Amniotic stem cell (primary cell): ENCODE measurements around the gene PLEKHA6.

Experiments
- DNase-seq: peaks from one replicate; lab custom pipeline; 2025; lab: John Stamatoyannopoulos, UW

PLEKHA6 gene

DNA sequence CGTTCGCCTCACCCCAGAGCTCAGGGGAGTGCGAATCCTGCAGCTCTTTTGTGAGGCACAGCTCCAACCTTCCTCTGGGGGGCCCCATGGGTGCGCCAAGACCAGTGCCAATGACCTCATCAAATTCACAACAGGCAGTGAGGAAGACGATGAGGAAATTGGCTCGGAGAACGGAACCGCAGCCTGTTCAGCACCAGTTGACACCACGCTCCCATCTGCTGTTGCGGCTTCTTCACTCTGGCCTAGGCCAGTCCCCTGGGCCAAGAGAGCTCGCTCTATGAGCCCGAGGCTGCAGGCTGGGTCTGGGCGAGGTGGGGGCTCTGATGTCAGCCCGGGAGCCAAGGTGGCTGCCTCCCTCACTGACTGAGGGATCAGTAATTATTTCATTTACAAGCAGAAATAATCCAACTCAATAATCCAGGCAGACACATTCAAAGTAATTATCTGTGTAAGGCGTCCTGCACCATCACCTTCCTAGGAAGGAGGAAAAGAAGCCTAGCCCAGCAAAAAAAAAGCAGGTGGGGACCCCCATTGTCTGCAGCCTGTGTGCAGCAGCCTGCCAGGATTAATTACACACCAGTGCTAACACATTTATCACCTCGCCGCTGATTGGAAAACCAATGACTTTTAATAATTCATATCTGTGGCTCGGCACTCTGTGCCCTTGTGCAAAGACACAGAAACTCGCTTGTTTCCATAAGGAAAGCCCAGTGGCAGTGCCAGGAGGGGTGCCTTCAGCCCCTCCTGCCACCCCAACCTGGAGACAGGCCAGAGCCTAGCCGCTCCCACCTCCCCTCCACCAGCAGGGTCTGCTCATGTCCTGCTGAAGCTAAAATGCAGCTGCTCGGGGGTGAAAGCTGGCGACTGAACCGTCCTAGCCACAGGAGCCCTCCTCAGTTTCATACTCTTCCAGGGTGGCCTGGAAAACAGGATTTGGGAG, 1.9 kb downstream of the PLEKHA6 start:
- DNase-seq: no peak

DNA sequence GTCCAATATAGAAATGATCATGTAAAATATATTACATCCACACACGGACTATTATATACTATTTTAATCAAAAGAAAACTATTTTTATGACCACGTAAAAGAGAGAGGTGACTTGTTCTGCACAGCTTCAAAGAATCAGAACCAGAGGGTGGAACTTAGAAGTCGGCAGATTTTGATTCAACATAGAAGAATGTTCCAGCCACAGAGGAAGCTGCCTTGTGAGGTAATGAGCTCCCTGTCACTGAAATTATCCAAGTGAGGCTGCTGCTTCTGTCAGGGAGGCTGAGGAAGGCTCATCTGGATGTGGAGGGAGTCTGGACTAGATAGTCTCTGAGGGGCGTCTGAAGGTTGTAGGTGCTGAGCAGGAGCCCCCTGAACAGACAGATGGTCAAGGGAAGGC, 2.7 kb downstream of the PLEKHA6 start:
- DNase-seq: no peak

DNA sequence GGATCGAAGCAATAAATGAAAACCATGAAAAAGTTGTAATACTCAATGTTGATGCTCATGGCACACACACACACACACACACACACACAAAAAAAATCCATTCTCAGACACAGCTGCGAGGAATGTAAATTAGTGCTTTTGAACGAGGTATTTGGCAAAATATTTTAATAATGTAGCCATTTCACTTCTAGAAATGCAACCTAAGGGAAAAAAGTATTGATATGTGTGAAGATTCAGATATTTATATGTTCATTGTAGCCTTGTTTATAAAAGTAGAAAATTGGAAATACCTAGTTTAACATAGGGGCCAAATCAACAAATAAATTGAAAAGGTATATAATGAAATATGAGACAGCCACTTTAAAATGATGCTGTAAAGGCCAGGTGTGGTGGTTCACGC, 3.8 kb downstream of the PLEKHA6 start:
- no peak for DNase-seq

DNA sequence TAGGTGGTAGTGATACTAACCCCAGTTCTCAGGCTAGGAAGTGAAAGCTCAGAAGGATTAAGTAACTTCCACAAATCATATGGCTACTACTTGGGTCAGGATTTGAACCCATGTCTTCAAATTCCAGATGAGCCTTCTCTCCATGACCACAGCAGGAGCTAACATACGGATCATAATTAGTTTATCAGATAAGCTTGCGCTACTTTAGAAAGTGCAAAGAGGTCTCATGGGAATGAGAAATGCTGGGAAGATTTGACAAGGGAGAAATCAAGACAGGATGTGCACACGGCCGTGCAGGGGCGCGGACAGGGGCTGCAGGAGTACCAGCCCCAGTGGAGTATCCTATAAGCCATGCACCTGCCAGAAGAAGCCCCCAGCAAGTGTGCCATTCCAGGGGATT, 5.2 kb downstream of the PLEKHA6 start:
- DNase-seq: no peak

DNA sequence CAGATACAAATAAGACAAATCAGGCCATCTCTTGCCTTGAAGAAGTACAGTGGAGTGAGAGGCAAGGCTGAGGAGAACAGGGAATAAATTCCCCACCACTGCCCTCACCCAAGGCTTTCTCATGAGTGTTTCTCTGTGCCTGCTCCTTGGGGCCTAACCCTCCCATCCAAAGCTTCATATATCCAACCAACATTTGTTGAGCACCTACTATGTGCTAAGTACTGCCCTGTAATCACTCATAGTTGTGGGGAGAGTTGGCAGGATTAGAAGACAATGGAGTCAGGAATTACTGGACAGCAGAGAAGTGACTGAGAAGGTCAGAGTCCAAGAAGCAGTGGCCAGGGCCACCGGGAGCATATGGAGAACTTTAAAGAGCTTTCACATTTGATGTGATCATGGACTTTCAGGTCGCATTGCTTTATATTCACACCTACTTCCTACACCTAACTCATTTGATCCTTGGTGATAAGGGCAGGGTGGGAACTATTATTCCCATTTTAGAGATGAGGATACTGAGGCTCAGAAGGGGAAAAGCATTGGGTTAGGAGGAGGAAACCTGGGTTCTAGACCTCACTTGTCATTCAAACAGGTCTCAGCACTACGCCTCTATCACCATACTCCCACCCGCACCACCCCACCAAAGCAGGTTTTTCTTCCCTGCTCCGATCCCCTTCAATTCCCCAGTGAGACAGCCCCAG, 6.4 kb downstream of the PLEKHA6 start:
- no peak for DNase-seq

DNA sequence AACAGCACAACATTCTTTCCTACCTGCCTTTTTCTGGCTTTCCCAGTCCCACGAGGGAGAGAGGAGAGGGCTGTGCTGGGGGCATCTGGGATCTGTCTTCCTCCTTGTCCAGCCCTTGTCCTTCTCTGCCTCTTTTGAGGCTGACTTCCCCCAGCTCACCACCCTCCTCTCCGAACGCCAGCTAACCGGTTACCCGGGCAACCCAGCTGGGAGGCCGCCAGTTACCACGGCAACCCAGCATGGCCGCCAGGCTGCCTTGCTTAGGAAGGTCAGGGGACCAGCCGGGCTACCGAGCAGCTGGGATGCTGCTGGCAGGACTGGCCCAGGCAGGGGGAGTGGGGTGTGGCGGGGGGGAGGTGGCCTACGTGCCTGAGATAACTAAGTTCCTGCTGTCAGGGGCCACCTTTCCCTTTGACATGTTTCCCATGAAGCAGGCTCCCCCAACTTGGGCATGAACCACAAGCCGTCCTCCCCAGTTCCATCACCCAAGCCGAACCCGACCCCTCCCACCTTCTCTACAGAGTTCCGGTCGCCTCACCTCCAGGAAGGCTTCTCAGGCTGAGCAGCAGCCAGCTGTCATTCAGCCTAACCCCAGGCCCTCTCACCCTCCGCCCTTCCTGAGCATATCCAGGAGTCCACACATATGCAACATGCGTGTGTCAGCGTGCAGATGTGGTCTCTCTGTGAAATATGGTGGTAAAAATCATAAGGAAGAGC, 8.7 kb downstream of the PLEKHA6 start:
- DNase-seq: no peak

DNA sequence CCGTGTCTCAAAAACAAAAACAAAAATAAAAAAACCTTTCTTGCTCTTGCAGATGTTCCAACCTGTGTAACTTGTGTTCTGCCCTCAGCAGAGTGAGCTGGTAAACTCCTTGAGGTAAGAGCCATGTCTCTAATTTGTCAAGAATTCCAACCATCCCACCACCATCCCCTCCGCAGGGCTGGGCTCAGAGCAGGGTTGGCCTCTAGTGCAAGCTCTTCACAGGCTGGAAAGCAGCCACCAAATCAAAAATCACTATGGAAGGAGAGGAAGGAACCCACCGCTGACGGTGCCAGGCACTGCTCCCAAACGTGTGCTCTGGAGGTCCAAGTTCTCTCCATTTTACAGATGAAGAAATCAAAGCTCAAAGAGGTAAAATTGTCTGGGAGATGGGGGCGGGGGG, 9.4 kb downstream of the PLEKHA6 start:
- DNase-seq: no peak

DNA sequence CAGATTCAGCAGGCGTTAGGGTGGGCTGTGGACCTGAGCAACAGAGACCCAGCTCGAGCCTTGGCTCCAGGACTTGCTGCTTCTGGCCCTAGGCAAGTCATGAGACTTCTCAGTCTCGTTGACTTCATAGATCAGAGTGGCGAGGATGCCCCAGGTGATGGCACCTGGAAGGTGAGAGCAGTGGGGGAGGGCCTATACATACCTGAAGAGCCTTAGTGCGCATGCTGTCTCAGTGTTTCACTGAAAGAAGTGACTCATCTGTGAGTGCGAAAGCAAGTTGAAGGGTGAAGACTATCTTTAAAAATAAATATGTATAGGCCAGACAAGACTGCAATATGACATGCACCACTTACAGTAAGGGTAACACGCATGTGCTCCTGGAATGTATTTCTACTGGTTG, 10.1 kb downstream of the PLEKHA6 start:
- DNase-seq: no peak

DNA sequence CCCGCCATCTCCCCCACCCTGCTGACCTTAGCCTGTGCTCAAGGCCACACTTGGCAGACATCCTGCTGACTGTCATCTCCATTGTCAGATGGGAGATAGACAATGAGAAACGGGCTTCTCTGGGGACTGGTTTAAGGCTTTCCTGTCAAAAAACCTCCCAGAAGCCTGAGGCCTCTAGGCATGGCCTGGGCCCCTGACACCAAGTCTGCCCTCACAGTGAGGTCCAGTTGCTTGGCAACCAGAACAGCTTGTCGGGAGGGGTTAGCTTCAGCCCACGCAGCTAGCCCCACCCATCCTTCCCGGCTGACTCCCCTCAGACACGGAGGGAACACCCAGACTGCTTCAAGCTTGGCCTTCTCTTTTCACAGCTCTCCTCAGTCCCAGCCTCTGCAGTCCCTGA, 11.0 kb downstream of the PLEKHA6 start:
- no peak for DNase-seq

DNA sequence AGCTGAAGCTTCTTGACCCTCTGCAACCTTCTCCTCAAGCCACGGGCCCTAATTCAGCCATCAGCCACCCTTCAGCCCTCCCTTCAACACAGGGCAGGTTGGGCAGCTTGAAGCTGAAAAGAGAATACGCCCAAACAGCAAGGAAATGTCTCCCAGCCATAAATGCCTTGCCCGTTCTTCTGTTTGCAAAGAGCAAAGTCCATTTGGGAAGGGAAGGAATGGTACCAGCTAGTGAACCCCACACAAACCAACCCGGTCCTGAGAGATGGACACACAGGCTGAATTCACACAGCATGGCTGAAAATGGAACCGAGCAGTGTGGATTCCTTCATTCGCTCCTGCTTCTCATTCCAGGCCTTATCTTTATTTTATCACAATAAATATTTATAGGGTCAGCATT, 11.5 kb downstream of the PLEKHA6 start:
- DNase-seq: no peak

DNA sequence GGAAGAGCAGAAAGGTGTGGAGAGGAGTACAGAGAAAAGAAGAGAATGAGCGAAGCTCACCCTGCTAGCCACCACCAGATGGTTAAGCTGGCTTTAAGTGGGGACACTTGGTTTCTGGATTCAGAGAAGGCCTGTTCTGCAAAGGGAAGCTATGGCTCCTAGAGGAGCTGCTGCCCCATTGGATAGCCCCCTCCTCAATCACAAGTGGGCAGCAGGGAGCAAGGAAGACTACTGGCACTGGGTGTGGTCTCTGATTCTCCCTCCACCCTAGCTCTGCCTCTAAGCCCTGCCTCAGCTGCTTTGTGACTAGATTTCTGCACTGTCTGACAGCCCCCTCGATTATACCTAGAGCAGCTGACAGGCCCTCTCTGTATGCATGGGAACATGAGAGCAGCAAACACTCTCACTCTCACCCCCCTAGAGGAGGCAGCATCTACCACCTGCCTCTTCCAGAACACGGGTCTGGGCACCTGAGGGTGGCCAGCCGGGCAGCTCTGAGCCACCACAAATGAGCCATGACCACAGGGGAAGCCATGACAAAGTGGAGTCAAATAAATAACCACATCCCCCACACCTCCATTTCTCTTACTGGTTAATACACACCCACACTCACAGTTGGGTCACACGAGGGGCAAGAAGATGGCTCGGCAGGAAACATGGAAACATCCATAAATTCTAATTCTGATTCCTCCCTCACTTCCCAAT, 13.6 kb downstream of the PLEKHA6 start:
- no peak for DNase-seq

DNA sequence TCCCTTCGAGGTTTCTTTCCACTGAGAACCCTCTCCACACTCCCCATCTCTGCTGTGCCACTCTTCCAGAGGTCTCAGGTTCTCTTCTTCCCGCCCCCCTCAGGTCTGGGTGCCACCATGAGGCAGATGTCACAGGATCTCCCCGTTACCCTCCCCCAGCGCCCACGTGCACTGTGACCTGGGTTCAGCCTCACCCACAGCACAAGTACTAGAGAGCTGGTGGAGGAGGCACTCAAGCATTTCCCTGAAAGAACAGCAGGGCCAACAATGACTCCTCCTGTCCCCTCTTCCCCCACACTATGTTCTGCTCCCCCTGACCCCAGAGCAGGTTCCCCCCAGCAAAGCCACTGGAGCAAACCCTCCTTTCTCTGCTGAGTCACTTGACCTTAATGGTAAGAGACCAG, 14.3 kb downstream of the PLEKHA6 start:
- no peak for DNase-seq

DNA sequence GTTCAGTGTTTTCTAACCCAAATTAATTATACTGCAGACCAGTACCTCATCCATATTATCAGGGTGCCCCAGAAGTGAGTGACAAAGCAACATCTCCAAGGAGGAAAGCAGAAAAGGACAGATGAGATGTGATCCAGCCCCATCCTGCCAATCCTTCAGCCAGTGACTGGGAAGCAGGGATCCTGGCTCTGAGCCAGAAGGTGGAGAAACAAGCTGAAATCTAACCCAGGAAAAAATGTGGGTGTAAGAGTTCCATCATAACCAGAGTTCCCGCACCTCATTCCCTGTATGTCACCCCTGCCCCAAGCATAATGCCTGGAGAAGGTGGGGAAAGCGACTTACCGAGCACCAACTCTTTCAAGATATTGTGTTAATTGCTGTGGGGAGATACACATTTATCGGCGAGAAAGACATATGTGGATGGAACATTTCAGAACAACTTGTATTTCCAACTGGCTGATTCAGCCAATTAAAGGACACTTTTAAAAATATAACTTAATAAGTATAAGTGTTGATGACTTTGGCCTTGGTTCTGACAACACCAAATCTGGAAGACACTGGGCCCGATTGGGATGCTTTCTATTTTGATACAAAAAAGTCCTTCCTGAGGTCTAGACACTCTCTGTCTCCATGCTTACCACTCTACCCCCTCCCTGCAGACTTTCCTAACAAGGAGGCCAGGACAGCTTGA, 14.9 kb downstream of the PLEKHA6 start:
- DNase-seq: no peak

DNA sequence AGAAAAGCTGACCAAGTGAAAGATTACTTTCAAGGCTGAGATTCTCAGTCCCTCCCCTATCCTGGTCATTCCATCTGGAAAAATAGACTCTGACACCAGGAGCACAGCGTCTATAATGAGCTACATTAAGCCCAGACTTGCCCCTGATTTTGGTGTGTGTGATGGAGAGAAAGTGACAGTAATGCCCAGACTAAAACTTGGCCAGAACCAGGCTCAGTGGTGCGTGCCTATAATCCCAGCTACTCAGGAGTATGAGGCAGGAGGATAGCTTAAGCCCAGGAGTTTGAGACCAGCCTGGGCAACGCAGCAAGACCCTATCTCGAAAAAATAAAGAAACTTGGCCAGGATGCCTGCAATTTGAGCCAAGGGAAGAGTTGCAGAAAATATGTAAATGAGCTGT, 15.9 kb downstream of the PLEKHA6 start:
- no peak for DNase-seq

DNA sequence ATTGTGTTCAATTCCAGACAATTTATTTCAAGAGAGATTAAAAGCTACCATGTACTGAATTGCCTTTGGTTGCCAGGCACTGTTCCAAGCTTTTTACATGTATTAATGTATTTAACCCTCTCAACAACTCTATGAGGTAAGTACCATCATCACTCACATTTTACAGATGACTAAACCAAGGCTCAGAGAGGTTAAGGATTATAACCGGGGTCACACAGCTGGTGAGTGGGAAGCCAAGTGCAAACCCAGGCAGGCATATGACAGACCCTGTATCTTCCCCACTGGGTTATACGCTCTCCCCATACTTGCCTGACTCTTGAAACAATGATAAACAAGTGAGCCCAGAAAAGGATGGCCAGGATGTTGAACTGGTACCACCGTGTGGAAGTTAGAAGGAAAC, 16.5 kb downstream of the PLEKHA6 start:
- no peak for DNase-seq

DNA sequence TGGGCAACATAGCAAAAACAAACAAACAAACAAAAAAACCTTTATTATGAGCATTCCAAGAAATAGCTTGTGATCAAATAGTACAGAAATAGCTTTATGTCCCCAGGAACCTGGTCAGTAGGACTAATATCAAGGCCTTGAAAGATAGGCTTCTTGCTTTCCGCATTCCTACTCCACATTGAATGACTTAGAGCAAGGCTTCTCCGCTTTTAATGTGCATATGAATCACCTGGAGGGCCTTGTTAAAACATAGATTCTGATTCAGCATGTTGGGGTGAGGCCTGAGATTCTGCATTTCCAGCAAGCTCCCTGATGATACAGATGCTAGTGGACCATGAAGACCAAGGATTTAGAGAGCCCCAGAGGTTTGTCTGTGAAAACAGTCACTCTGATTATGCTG, 17.4 kb downstream of the PLEKHA6 start:
- no peak for DNase-seq

DNA sequence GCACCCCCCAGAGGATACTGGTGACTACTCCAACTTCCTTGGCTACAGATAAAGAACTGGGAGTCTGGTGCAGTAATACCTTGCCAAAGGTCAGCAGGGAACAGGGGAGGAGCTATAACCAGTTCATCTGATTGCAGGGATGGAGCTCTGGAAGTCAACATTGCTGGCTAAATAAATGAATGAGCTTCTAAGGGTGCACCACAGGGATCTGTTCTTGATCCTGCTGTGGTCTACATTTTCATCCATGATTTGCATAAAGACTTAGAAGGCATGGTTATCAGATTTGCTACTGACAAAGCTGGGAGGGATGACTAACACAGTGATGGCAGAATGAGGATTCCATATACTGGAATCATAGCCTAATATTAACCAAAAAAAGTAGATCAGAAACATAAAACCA, 18.3 kb downstream of the PLEKHA6 start:
- DNase-seq: no peak

DNA sequence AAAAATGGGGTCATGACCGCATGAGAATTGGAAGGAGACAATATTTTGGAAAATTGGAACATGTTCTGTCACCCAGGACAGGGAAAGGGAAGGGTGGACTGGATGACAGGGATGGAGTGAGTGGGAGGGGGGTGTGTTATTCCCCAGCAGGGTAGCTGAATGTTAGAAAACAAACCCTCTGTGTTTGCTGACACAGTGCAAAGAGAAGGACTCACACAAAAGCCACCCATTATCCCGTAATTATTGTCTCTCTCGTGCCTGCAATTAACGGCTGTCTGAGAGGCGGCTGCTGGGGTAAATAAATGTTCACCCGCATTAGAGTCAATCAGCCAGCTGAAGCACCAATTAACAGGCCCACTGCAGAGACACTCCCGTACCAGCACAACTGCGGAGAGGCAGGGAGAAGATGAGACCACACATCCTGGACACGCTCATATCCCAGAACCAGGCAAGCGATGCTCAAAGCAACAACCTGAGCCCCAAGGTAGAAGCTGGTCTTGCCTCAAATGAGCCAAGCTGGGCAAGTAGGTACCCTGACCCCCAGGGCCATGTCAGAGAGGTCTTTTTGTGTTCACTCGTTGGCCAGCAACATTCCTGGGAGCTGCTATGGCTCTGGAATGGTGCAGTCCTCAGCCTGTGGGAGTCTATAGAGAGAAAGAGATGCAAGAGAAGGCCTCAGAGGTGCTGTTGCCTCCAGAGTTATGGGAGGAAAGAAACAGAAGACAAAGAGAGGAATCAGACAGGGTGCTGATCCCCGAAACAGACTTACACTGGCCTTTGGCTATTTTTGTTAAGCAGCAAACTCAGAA, 19.4 kb downstream of the PLEKHA6 start:
- DNase-seq: no peak

DNA sequence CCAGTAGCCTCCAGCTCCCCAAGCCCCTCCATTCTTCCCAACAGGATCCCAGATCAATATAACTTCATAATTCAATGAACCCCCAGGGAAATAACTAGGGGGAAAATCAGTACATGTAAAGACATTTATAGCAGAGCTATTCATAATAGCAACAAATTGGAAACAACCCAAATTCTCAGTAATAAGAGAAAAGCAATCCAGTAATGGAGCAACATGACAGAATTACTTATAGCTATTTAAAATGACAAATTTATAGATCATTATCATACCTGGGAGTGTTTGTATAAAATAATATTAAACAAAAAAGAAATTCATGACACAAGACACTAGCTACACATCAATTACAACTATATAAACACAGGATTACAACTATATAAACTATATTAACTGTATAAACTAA, 20.2 kb downstream of the PLEKHA6 start:
- DNase-seq: no peak

DNA sequence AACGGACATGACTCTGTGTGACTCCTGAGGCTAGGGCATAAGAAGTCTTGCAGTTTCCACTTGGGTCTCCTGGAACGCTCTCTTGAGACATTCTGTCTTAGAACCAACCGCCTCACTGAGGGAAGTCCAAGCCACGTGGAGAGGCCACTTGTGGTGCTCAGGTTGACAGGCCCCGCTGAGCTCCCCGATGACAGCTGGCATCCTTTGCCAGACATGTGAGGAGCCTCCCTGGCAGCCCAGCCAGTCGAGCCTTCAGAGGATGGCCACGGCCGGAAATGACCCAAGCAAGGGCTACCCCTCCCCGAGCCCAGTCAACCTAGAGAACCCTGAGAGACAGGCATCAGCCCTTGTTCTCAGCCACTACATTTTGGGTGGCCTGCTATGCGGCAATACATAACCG, 20.7 kb downstream of the PLEKHA6 start:
- no peak for DNase-seq

DNA sequence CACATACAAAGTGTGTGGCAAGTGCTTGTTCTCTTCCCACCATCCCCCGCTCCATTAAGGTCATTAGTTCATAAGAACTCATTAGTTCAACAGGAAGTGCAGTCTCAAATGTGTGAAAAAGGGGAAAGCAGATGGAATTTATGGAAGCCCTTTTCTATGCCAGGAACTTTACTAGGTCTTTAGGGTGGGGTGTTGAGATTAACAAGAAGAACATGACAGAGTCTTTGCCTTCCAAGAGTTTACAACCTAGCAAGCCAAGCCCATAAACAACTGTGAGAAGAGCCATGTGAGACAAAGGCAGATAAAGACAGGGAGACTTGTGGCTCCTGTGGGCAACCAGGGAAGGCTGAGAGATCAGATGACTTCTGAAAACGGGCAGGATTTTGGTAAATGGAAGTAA, 21.4 kb downstream of the PLEKHA6 start:
- DNase-seq: no peak
